GM18867 (cell line): ENCODE measurements around the gene PRRX1.

Experiments
- ATAC-seq: cut with Tn5 transposase; IDR thresholded peaks from one replicate; pipeline ENCODE4 v1.9.1; 2021; ENCODE audit warnings: mild to moderate bottlenecking, moderate library complexity; ENCODE audit not compliant: unreplicated experiment

The PRRX1 gene

DNA sequence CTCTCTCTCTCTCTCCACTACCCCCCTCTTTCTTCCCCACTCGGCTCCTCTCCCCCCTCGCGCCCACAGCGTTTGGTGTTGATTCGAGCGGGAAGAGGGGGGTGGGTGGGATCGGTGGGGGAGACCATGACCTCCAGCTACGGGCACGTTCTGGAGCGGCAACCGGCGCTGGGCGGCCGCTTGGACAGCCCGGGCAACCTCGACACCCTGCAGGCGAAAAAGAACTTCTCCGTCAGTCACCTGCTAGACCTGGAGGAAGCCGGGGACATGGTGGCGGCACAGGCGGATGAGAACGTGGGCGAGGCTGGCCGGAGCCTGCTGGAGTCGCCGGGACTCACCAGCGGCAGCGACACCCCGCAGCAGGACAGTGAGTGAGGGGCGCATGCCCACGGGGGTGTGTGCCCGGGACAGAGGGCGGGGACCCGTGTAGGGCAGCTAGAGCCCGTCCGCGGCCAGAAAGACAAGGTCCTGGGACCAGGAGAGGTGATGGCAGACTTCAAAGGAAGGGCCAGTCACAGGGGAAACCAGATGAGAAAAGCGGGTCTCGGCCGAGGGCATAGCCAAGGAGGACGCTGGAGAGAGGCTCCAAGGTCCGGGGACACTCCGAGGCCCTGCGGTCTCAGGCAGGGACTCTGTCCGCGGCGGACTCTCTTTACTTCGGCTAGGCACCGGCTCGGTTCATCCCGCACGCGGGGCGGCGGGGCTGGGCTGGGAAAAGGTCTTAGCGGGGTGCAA is at the start of gene PRRX1:
PRRX1 (plus strand) TSS at position 39 of the 735 bp plus-strand sequence; CDS start at position 127, 88 bp downstream.
- no peak for ATAC-seq

DNA sequence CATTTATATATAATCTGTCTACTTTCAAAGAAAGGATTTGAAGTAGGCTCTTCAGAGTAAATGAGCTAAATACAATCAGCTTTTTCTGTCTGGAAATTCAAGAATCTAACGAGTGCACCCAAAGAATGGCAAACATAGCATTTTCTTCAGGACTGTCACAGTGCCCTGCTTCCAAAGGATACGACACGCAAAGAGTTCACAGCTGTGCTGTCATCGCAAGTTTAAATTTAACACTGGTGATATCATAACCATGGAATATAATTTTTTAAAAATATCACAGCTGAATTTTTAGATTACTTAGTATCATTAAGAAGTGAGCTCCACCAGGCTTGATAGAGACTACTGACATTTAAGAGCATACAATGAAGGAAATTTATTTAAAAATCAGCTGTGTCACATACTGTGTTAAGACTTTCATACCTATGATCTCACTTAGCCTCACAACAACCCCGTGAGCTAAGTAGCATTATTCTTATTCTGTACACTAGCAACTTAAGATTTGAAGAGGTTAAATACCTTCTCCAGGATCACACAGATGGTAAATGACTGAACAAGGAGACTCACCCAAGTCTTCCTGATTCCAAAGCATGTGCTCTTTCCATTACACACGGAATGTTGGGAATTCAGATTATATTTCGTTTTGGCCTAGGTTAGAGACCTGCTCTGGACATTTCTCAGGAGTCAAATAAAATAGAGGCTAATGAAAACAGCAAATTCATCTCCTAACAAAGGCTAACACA is 46.2 kb upstream of the PRRX1 start:
- no peak for ATAC-seq

GRCh38 chr1:170618421-170618820 is 45.5 kb upstream of the PRRX1 start:
- ATAC-seq = no peak

GRCh38 chr1:170619241-170620028 is 44.5 kb upstream of the PRRX1 start:
- ATAC-seq = no peak

DNA sequence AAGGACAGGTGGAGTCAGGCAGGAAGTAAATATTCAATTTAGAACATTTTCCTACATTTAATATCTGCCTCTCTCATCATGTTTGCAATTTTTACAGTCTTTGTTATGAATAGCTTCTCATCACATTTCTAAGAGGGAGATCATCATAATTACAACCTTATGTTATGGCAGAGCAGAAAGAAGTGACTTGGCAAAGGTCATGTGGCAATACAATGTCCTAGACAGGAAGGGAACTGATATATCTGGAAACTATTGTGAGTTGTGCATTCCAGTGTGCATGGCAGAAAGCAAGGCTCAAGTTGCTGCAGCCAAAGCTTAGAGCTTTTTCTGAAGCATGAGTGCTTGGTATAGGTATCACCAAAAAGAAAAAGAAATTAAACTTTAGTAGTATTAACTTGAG is 43.8 kb upstream of the PRRX1 start:
- ATAC-seq = no peak

DNA sequence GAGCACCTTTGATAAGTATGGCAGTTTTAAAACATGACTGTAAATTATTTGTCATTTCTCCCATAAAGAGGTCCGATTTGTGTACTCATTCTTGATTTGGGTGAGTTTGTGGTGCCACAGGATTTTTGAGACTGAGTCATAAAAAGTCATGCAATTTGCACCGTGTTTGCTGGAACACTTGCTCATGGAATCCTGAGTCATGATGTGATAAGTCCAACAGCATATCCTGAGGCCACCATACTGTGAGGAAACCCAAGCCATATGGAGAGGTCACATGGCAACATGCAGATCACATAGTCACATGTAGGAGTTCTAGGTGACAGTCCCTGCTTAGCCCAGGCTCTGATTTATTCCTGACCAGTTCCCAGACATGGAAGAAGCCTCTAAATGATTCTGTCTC is 40.8 kb upstream of the PRRX1 start:
- no peak for ATAC-seq

GRCh38 chr1:170624146-170624545 is 39.8 kb upstream of the PRRX1 start:
- no peak for ATAC-seq

GRCh38 chr1:170630977-170631376 is 33.0 kb upstream of the PRRX1 start:
- no peak for ATAC-seq

- ATAC-seq = no peak
Observed at GRCh38 chr1:170634293-170634692, 29.6 kb upstream of the PRRX1 start.

GRCh38 chr1:170634824-170635410 is 29.0 kb upstream of the PRRX1 start:
- ATAC-seq = no peak

DNA sequence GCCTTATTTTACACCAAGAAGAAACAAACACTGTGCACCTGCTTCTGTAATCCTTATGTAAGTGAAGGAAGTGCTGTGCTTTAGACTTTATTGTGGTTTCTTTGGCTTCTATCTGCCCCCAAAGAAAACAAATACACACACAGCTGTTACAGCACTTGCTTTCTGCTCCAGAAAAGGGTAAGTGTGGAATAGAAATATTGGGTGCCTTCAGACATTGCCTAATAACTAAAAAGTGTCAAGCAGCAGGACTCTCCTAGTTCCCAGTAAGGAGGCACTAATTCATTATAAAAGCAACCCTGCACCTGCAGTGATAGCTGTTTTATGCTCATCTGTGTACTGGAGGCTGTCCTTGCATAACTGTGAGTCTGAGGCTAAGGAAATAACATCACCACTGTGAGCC is 23.4 kb upstream of the PRRX1 start:
- no peak for ATAC-seq

- ATAC-seq = peak; percentile 44
Observed at GRCh38 chr1:170657275-170657853, 6.6 kb upstream of the PRRX1 start.

GRCh38 chr1:170659399-170660035 is 4.4 kb upstream of the PRRX1 start:
- ATAC-seq = no peak

GRCh38 chr1:170660281-170660713 is 3.6 kb upstream of the PRRX1 start:
- no peak for ATAC-seq

- ATAC-seq = no peak
Observed at GRCh38 chr1:170660871-170661645, 2.9 kb upstream of the PRRX1 start.

DNA sequence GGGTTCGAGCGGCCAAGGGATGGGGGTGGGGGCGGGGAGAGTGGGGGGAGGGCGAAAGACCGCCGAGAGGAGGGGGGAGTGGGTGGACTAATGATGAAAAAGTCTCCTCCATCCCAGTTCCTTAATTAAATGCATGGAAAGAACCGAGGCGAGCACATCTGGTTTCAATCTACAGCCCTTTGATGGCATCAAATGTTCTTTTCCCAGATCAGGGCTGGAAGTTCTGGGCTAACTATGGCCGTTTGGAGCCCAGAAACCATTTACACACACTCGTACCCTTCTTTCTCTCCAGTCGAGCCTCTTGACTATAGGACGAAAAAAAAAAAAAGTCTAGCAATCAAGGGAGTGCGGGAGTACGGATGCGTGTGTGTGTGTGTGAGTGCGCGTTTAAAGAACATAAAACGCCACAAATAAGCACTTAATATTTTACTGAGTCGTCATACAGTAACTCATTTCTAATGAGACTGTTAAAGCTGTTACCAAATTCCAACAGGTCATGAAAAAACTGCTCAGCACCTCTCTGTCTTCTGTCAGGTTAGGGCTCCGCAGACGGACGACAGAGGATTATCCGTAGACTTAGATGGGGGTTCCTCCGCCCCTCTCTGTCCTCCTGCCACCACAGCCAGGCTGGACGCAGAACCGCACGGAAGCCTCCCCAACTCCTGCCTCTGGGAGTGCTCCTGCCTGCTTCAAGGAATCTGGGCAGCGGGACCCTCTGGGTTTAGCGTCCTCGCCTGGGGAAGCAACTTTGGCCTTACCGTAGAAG is 2.1 kb upstream of the PRRX1 start:
- ATAC-seq = no peak

- no peak for ATAC-seq
Observed at GRCh38 chr1:170662561-170663403, 1.1 kb upstream of the PRRX1 start.
